SU-DHL-6 (cell line): Measurements from ENCODE around the gene TDRD15.

Experiments used
- H2AFZ ChIP-seq: fragments of 200-600 bp; sonication (generic); 2 replicates; pipeline ENCODE4 v1.6.1; 2014; ENCODE audit warnings: low read depth, mild to moderate bottlenecking, moderate library complexity, mixed read lengths, antibody characterized with exemption, low read length; ENCODE audit not compliant: severe bottlenecking
- H3F3A ChIP-seq: fragments of 200-600 bp; shearing (Covaris generic); 2 replicates; pipeline ENCODE4 v1.6.0; 2016; ENCODE audit warnings: antibody characterized with exemption, mild to moderate bottlenecking; ENCODE audit not compliant: insufficient read depth
- H3K27ac ChIP-seq: fragments of 200-600 bp; sonication (generic); 2 replicates; pipeline ENCODE4 v1.5.1; 2016; ENCODE audit warnings: low read depth, mild to moderate bottlenecking, low read length, moderate library complexity, mixed read lengths
- H3K27me3 ChIP-seq: fragments of 200-600 bp; sonication (generic), shearing (Covaris generic); 2 replicates; pipeline ENCODE4 v1.6.0; 2014; ENCODE audit warnings: mild to moderate bottlenecking, low read length
- H3K36me3 ChIP-seq: fragments of 200-600 bp; sonication (generic); 2 replicates; pipeline ENCODE4 v1.6.1; 2014; ENCODE audit warnings: mild to moderate bottlenecking, low read length, mixed read lengths
- H3K4me2 ChIP-seq: fragments of 300-600, 200-600 bp; shearing (Covaris generic), sonication (generic); 2 replicates; pipeline ENCODE4 v1.6.0; 2014; ENCODE audit warnings: low read length, low read depth, mild to moderate bottlenecking; ENCODE audit not compliant: poor library complexity, severe bottlenecking
- H3K4me3 ChIP-seq: fragments of 200-600 bp; sonication (generic); 2 replicates; pipeline ENCODE4 v1.5.1; 2014; ENCODE audit warnings: antibody characterized with exemption, low read length, mild to moderate bottlenecking, mixed read lengths; ENCODE audit not compliant: insufficient read depth, poor library complexity, severe bottlenecking
- H3K79me2 ChIP-seq: fragments of 200-600 bp; sonication (generic); 2 replicates; pipeline ENCODE4 v1.6.1; 2014; ENCODE audit warnings: mild to moderate bottlenecking, low read length, moderate library complexity; ENCODE audit not compliant: insufficient read depth
- H3K9ac ChIP-seq: fragments of 200-600 bp; sonication (generic); 2 replicates; pipeline ENCODE4 v1.7.0; 2014; ENCODE audit warnings: mild to moderate bottlenecking, low read length
- H3K9me2 ChIP-seq: fragments of 200-600 bp; sonication (generic); replicated peaks from 2 replicates; pipeline ENCODE4 v1.6.1; 2014; ENCODE audit warnings: low read length; ENCODE audit not compliant: insufficient read depth
- H3K9me3 ChIP-seq: fragments of 200-600 bp; sonication (generic); 2 replicates; pipeline ENCODE4 v1.6.1; 2014; ENCODE audit warnings: low read length, mixed read lengths; ENCODE audit not compliant: insufficient read depth
- H4K20me1 ChIP-seq: fragments of 200-600 bp; sonication (generic); 2 replicates; pipeline ENCODE4 v1.6.1; 2014; ENCODE audit warnings: low read depth, mild to moderate bottlenecking, antibody characterized with exemption, low read length, moderate library complexity, mixed read lengths
- EZH2phosphoT487 ChIP-seq: fragments of 200-600 bp; sonication (generic), shearing (Covaris generic); conservative IDR thresholded peaks from 2 replicates; pipeline ENCODE4 v1.6.1; 2018; ENCODE audit warnings: mild to moderate bottlenecking, antibody characterized with exemption, low read length, moderate library complexity, mixed read lengths
- TF ChIP-seq, protein P1 (sequence below): fragments of 200-600 bp; sonication (generic); IDR thresholded peaks from one replicate; pipeline ENCODE4 v1.5.1; 2017; ENCODE audit warnings: antibody characterized with exemption, mild to moderate bottlenecking, low read length, moderate library complexity; ENCODE audit not compliant: insufficient read depth, poor library complexity, severe bottlenecking

Gene TDRD15

DNA sequence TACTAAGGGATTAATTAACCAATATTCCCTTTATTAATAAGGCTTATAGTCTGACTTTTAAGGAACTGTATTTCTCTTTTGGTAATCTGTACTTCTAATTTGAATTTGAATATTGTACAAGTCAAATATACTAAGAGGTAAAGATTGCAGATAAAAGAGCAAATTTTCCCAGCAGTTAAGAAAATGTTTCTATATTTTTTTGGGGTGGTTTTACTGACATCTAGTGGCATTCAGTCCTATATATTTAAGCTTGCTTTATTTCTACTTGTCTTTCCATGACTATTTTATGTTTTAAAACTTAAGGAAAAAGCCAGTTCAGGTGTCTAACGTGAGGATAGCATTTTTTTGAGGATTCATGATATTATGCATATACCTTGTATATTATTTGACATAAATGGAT lies 41.6 kb downstream of the TDRD15 start:
- no peaks in the 10 kb centered on the region for H3K27me3 ChIP-seq
- no peaks in the 10 kb centered on the region for H4K20me1 ChIP-seq
- H3F3A ChIP-seq: no peaks in the 10 kb centered on the region
- H3K9ac ChIP-seq: no peak overlapping the region
- no peak overlapping the region for H2AFZ ChIP-seq
- H3K79me2 ChIP-seq: no peaks in the 10 kb centered on the region
- no peaks in the 10 kb centered on the region for H3K36me3 ChIP-seq
- H3K9me2 ChIP-seq: no peaks in the 10 kb centered on the region
- H3K4me2 ChIP-seq: no peak overlapping the region
- no peak overlapping the region for H3K27ac ChIP-seq
- no peaks in the 10 kb centered on the region for H3K9me3 ChIP-seq
- no peak for TF ChIP-seq EZH2phosphoT487
- TF ChIP-seq, protein P1, sequence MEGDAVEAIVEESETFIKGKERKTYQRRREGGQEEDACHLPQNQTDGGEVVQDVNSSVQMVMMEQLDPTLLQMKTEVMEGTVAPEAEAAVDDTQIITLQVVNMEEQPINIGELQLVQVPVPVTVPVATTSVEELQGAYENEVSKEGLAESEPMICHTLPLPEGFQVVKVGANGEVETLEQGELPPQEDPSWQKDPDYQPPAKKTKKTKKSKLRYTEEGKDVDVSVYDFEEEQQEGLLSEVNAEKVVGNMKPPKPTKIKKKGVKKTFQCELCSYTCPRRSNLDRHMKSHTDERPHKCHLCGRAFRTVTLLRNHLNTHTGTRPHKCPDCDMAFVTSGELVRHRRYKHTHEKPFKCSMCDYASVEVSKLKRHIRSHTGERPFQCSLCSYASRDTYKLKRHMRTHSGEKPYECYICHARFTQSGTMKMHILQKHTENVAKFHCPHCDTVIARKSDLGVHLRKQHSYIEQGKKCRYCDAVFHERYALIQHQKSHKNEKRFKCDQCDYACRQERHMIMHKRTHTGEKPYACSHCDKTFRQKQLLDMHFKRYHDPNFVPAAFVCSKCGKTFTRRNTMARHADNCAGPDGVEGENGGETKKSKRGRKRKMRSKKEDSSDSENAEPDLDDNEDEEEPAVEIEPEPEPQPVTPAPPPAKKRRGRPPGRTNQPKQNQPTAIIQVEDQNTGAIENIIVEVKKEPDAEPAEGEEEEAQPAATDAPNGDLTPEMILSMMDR: peak; percentile 23
- no peak overlapping the region for H3K4me3 ChIP-seq

DNA sequence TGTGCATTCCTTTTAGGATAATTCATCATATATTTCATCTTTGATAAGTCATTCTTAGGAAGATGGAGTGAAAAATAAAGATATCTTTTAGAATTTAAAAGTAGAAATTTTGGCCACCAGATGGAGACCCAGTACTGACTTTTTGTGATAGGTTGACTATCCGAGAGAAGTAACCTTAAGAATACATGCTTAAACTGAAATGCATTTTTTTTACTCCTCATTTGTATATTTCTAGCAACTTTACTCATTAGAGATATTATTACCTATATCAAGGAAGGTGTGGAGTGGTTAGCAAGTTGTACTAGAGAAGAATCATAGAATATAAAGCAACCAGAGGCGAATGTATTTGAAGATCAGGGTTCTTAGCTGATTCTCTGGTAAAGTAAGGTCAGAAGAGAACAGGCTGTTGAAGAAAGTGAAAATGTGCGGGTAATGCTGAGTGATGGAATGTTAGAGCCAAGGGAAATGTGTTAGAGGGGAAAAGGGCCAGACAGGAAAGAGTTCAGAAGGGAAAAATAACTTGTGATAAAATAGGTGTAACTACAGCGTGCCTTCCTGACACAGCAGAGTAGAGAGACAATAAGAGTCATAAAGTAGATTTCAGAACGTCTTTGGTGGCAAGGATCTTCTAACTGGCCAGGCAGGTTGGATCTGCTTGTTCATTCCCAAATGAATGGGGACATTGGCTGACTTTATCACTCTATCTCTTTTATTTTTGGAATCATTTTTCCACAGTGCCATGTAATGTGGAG lies 52.3 kb downstream of the TDRD15 start:
- H4K20me1 ChIP-seq: no peaks in the 10 kb centered on the region

DNA sequence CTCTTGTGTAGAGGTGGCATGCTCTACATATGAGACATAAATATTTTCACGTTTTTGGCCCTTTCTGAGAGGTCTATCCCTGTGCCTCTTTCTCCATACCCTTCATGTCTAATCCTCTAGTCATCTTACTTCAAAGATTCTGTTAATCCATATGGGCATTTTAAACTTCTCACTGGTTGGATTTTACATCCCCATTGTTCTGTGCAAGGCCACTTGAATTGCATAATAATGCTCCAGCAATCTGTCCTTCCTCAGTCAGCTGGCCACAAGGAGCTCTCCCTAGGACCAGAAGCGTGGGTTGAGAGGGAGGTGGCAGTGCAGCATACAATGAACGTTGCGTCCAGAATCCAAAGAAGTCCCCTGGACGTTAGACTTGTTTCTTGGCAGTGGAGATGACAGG lies 58.2 kb downstream of the TDRD15 start:
- Histone ChIP-seq H3K9me3 (no peaks in the 10 kb centered on the region), H3K9me2 (no peaks in the 10 kb centered on the region), H3F3A (no peaks in the 10 kb centered on the region), H4K20me1 (no peaks in the 10 kb centered on the region), H3K79me2 (no peaks in the 10 kb centered on the region), H3K27ac (no peak overlapping the region), H3K27me3 (no peaks in the 10 kb centered on the region; the same call in 1 of the 2 replicates), H3K36me3 (no peaks in the 10 kb centered on the region), H3K4me3 (no peak overlapping the region), H3K9ac (no peak overlapping the region), H3K4me2 (no peak overlapping the region), H2AFZ (no peak overlapping the region)
- TF ChIP-seq, protein P1: no peak
- no peak for TF ChIP-seq EZH2phosphoT487

More for the DNA sequence above, 52.3 kb downstream of the TDRD15 start:
- TF ChIP-seq, protein P1: no peak
- no peak for TF ChIP-seq EZH2phosphoT487
- no peak overlapping the region for H3K4me3 ChIP-seq
- H3K27me3 ChIP-seq: no peaks in the 10 kb centered on the region
- H3K9me3 ChIP-seq: no peaks in the 10 kb centered on the region
- H3F3A ChIP-seq: no peaks in the 10 kb centered on the region
- H3K9ac ChIP-seq: no peak overlapping the region
- H3K27ac ChIP-seq: no peak overlapping the region
- no peaks in the 10 kb centered on the region for H3K36me3 ChIP-seq
- no peak overlapping the region for H2AFZ ChIP-seq
- H3K4me2 ChIP-seq: no peak overlapping the region
- no peaks in the 10 kb centered on the region for H3K9me2 ChIP-seq
- no peaks in the 10 kb centered on the region for H3K79me2 ChIP-seq
